PC-9 (cell line): ENCODE measurements around the gene FGF11. TPM values are rescaled to one million over a fixed set of nuclear protein-coding genes. Genes with fewer than 3 reads are reported as not detected.

ENCODE experiments used
- BruUV-seq: library from RNA; stranded (reverse); fragments of 400-500 nt; replicated peaks from 2 replicates; lab custom pipeline; 2021; lab: Mats Ljungman, UMichigan
- CTCF ChIA-PET: fragments of 300-600 bp; sonication (Branson Sonifier 250); formaldehyde crosslinking; loops from one replicate; lab custom pipeline; 2022; ENCODE audit warnings: antibody characterized with exemption; lab: Charles Lee
- POLR2A ChIA-PET: fragments of 300-600 bp; sonication (Branson Sonifier 250); formaldehyde crosslinking; loops from one replicate; lab custom pipeline; 2022; ENCODE audit warnings: antibody characterized with exemption; ENCODE audit not compliant: unreplicated experiment; lab: Charles Lee
- DNase-seq, 2 experiments: peaks; one replicate each; pipeline versions ENCODE4 v3.0.0 to v3.0.0-alpha.2; 2015 to 2022; ENCODE audit warnings: mixed read lengths in 1 of 2
- H2AFZ ChIP-seq: fragments of 200-600 bp; sonication (generic); 2 replicates; pipeline ENCODE4 v1.8.1; 2017; ENCODE audit warnings: antibody characterized with exemption
- H3F3A ChIP-seq: fragments of 200-600 bp; sonication (generic); 2 replicates; pipeline ENCODE4 v1.8.1; 2017; ENCODE audit warnings: antibody characterized with exemption, mild to moderate bottlenecking, low read depth; ENCODE audit not compliant: insufficient read depth
- H3K27ac ChIP-seq: fragments of 200-600 bp; sonication (generic); 2 replicates; pipeline ENCODE4 v1.6.1; 2016; ENCODE audit warnings: mixed run types
- H3K27me3 ChIP-seq: fragments of 200-600 bp; sonication (generic); 2 replicates; pipeline ENCODE4 v1.6.1; 2016; ENCODE audit warnings: low read depth, mixed run types; ENCODE audit not compliant: insufficient read depth
- H3K36me3 ChIP-seq: fragments of 200-600 bp; sonication (generic); 2 replicates; pipeline ENCODE4 v1.6.1; 2016; ENCODE audit warnings: low read depth, mixed run types
- H3K4me1 ChIP-seq: fragments of 200-600 bp; sonication (generic); replicated peaks from 2 replicates; pipeline ENCODE4 v1.6.1; 2016; ENCODE audit warnings: mixed run types; ENCODE audit not compliant: insufficient read depth
- H3K4me2 ChIP-seq: fragments of 200-600 bp; sonication (generic); 2 replicates; pipeline ENCODE4 v1.6.1; 2017; ENCODE audit warnings: mixed run types
- H3K4me3 ChIP-seq: fragments of 200-600 bp; sonication (generic); 2 replicates; pipeline ENCODE4 v1.6.1; 2016; ENCODE audit warnings: mixed run types
- H3K79me2 ChIP-seq: fragments of 200-600 bp; sonication (generic); 2 replicates; pipeline ENCODE4 v1.6.1; 2017; ENCODE audit warnings: low read depth, mixed run types
- H3K9me2 ChIP-seq: fragments of 200-600 bp; sonication (generic); 2 replicates; pipeline ENCODE4 v1.8.1; 2017; ENCODE audit warnings: mild to moderate bottlenecking; ENCODE audit not compliant: insufficient read depth
- H3K9me3 ChIP-seq: fragments of 200-600 bp; sonication (generic); 2 replicates; pipeline ENCODE4 v1.8.1; 2016; ENCODE audit warnings: low read depth; ENCODE audit not compliant: insufficient read depth
- H4K20me1 ChIP-seq: fragments of 200-600 bp; sonication (generic); 2 replicates; pipeline ENCODE4 v1.8.1; 2017; ENCODE audit not compliant: insufficient read depth
- EZH2 ChIP-seq: fragments of 200-600 bp; sonication (generic); IDR thresholded peaks from 2 replicates; pipeline ENCODE4 v1.8.0; 2017; ENCODE audit warnings: antibody characterized with exemption, low read depth
- intact Hi-C: fragments of 100-400 bp; cut with micrococcal nuclease; formaldehyde crosslinking; loops from one replicate; pipeline ENCODE4 v1.10.0; 2022; ENCODE audit not compliant: unreplicated experiment
- total RNA-seq: library from RNA; stranded (reverse); gene quantifications from 2 replicates; pipeline ENCODE4 v1.2.3, GENCODE V29; 2021
- TF ChIP-seq, protein P1 (sequence below): fragments of 200-600 bp; sonication (generic); conservative IDR thresholded peaks from 2 replicates; pipeline ENCODE4 v1.6.1; 2017; ENCODE audit warnings: mixed run types, antibody characterized with exemption, mild to moderate bottlenecking, moderate library complexity

The FGF11 gene
- total RNA-seq, 1 experiment from 2014 or later, result 23.2 TPM

DNA sequence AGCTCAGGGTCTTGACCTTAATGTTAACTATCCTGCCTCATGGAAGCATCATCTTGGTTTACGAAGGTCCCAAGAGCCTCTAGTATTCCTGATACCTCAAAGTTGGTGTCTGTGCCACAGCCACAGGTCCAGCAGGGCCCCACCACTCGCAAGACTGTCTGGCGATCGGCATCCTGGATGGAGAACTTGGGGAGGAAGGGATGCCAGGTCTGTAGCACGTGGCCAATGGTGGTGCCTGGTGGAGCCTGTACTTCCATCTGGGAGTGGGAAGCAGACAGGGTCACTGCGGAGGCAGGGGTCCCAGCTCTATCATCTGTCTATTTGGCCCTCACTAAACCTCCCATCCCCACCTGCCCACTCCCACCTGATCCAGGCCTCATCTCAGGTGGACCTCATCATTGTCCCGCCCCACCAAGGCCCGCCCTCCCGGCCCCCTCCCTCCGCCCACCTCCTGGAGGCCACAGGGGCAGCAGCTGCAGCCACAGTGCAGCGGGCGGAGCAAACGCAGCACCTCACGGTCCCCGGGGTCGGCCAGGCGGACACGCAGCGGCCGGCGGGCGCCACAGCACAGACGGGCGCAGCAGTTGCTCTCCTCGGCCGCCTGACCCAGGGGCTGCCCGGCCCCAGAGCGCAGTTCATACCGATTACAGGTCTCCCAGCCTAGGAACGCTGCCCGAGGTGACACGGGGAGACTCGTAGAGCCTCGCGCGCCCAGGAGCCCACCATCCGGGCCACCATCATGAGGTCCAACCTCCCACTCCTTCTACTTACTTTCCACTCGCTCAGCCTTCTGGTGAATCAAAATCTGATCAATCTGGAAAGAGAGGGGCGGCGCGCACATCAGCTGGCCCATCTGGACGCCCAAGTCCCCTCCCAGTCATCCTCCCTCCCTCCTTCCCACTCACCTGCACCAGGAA lies 46.4 kb upstream of the FGF11 start:
- no TSS peak for BruUV-seq
- Histone ChIP-seq H3K9me2 (no peaks in the 10 kb centered on the region), H3K27ac (no peak overlapping the region), H3K4me3 (peak overlapping the region; percentile 78), H3K27me3 (no peaks in the 10 kb centered on the region), H2AFZ (no peak overlapping the region), H3K79me2 (no peaks in the 10 kb centered on the region), H3F3A (peaks cover 8% of the 10 kb centered on the region; the same call in 1 of the 2 replicates), H3K4me2 (peak overlapping the region; percentile 95), H3K4me1 (0 out of 2 replicates have a peak, but pooled peaks cover 3% of the 10 kb centered on the region), H3K36me3 (no peaks in the 10 kb centered on the region), H3K9me3 (no peaks in the 10 kb centered on the region), H4K20me1 (no peaks in the 10 kb centered on the region)
- no peak for DNase-seq
- no peak for TF ChIP-seq EZH2
- TF ChIP-seq, protein P1, sequence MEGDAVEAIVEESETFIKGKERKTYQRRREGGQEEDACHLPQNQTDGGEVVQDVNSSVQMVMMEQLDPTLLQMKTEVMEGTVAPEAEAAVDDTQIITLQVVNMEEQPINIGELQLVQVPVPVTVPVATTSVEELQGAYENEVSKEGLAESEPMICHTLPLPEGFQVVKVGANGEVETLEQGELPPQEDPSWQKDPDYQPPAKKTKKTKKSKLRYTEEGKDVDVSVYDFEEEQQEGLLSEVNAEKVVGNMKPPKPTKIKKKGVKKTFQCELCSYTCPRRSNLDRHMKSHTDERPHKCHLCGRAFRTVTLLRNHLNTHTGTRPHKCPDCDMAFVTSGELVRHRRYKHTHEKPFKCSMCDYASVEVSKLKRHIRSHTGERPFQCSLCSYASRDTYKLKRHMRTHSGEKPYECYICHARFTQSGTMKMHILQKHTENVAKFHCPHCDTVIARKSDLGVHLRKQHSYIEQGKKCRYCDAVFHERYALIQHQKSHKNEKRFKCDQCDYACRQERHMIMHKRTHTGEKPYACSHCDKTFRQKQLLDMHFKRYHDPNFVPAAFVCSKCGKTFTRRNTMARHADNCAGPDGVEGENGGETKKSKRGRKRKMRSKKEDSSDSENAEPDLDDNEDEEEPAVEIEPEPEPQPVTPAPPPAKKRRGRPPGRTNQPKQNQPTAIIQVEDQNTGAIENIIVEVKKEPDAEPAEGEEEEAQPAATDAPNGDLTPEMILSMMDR, result no peak
- ChIA-PET CTCF (no interaction called here), POLR2A (interaction anchor here (0.6 to 0.8 kb wide), 3 partner anchors 35 to 92 kb away, joined by 3 to 6 read pairs (median 5); no protein-coding TSS in a partner anchor)
- intact Hi-C loops, result no loop called here

DNA sequence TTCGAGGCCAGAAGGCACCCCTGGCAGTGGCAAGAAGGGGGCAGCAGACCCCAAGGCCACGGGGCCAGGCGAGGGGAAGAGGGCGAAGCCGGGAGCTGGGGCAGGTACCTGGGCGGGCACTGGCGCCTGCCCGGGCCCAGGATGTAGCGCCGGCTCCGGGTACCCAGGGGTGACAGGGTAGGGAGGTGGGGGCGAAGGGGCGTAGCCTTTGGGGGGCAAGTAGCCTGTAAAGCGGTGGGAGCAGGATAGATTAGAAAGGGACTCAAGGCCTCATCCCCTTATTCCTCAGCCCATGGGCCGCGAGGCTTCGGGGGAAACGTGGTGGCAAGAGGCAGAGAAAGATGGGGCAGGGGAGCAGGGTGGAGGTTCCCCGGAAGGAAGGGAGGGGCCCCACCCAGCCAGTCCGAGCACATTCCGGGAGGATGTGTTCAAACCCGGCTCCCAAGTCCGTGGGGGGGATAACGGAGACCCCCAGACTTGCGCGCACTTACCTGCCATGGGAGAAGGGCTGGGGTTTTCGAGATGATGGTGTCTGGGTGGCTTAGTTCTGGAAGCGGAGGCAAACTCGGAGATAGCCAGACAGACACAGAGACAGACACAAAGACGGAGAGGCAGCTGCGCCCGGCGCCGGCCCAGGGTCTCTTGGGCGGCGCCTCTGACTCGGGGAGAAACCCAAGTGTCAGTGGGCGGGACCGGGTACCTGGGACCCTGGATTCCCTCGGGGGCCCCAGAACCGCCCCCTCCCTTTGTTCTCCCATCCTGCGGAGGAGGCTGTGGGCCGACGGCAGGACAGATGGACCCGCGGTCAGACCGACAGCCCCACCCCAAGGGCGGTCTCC lies 45.5 kb upstream of the FGF11 start:
- intact Hi-C loops, result loop anchor here (1.0 to 2.0 kb wide), 3 partner anchors 10 to 165 kb away; partner anchors contain the start of genes TMEM256 and TNFSF13
- peak in 1 of 2 experiments; percentile 54 for DNase-seq
- Histone ChIP-seq H3K36me3 (no peaks in the 10 kb centered on the region), H3F3A (peaks cover 8% of the 10 kb centered on the region; the same call in 1 of the 2 replicates), H3K27ac (no peak overlapping the region), H3K4me2 (peak overlapping the region; percentile 95), H3K9me2 (no peaks in the 10 kb centered on the region), H3K79me2 (no peaks in the 10 kb centered on the region), H3K4me1 (0 out of 2 replicates have a peak, but pooled peaks cover 3% of the 10 kb centered on the region), H3K4me3 (peak overlapping the region; percentile 78), H4K20me1 (no peaks in the 10 kb centered on the region), H3K27me3 (no peaks in the 10 kb centered on the region), H3K9me3 (no peaks in the 10 kb centered on the region), H2AFZ (peak overlapping the region; percentile 71; the same call in 1 of the 2 replicates)
- no peak for TF ChIP-seq EZH2
- TF ChIP-seq, protein P1, result no peak
- POLR2A ChIA-PET, result interaction anchor here (0.5 to 1.3 kb wide), 8 partner anchors 8 to 196 kb away, joined by 3 to 31 read pairs (median 4); partner anchors contain the start of genes SOX15, TMEM102 and TMEM256
- TSS peak; percentile 35 for BruUV-seq
- CTCF ChIA-PET, result interaction anchor here (1.0 kb wide), 1 partner anchor 42 kb away, joined by 3 read pairs; the partner anchor contains the start of gene TMEM102
